Immature natural killer cell (primary cell): Measurements from ENCODE around the gene ADORA2A. TPM values are rescaled to one million over a fixed set of nuclear protein-coding genes. Genes with fewer than 3 reads are reported as not detected.

ENCODE experiments used
- DNase-seq, 3 donors: peaks; one replicate each; pipeline ENCODE4 v3.0.0; 2022; ENCODE audit warnings: mixed read lengths in 1 of 3
- H3K27ac Mint-ChIP-seq, 6 donors: one replicate each; pipeline ENCODE4 v1.8.0; 2020; ENCODE audit warnings: mixed read lengths in 6 of 6, mild to moderate bottlenecking in 5 of 6, inconsistent platforms in 4 of 6, moderate library complexity in 3 of 6
- H3K27me3 Mint-ChIP-seq, 3 donors: one replicate each; pipeline ENCODE4 v1.8.0; 2020 to 2021; ENCODE audit warnings: low read depth in 3 of 3, mild to moderate bottlenecking in 3 of 3, mixed read lengths in 3 of 3, moderate library complexity in 3 of 3, inconsistent platforms in 1 of 3
- H3K36me3 Mint-ChIP-seq, 3 donors: one replicate each; pipeline ENCODE4 v1.8.0; 2020; ENCODE audit warnings: mixed read lengths in 3 of 3, inconsistent platforms in 2 of 3, mild to moderate bottlenecking in 2 of 3
- H3K4me1 Mint-ChIP-seq, 2 donors: one replicate each; pipeline ENCODE4 v1.8.0; 2020; ENCODE audit warnings: inconsistent platforms in 2 of 2, mild to moderate bottlenecking in 2 of 2, mixed read lengths in 2 of 2, moderate library complexity in 1 of 2
- H3K4me3 Mint-ChIP-seq, 5 donors: one replicate each; pipeline ENCODE4 v1.8.0; 2020; ENCODE audit warnings: mild to moderate bottlenecking in 5 of 5, mixed read lengths in 5 of 5, inconsistent platforms in 3 of 5, moderate library complexity in 3 of 5
- H3K9me3 Mint-ChIP-seq, 6 donors: one replicate each; pipeline ENCODE4 v1.8.0; 2020; ENCODE audit warnings: mild to moderate bottlenecking in 6 of 6, mixed read lengths in 6 of 6, inconsistent platforms in 4 of 6, moderate library complexity in 3 of 6
- polyA plus RNA-seq, 3 donors: library from polyadenylated mRNA; unstranded; fragments of 300-500 nt; fragmentation: Illumina TruSeq; gene quantifications; one replicate each; pipeline ENCODE4 v1.2.3, GENCODE V29; 2021

The ADORA2A gene
- polyA plus RNA-seq, 3 donors from 2014 or later, result 4.6 to 6.8 (median 5.3) TPM

GRCh38 chr22:24393848-24394247, 33.6 kb upstream of the ADORA2A start:
- Mint-ChIP-seq H3K27me3 (no peaks in the 10 kb centered on the region), H3K27ac (no peak overlapping the region), H3K36me3 (peaks cover 3 to 22% (median 16%) of the 10 kb centered on the region in 3 donors), H3K4me1 (peaks cover 0 to 1% of the 10 kb centered on the region in 2 donors), H3K9me3 (no peaks in the 10 kb centered on the region), H3K4me3 (no peak overlapping the region)
- no peak for DNase-seq

- H3K9me3 Mint-ChIP-seq, result no peaks in the 10 kb centered on the region
- DNase-seq, result no peak
- H3K27ac Mint-ChIP-seq, result no peak overlapping the region
- H3K36me3 Mint-ChIP-seq, result peaks cover 3 to 23% (median 16%) of the 10 kb centered on the region in 3 donors
- no peak overlapping the region for H3K4me3 Mint-ChIP-seq
- H3K27me3 Mint-ChIP-seq, result no peaks in the 10 kb centered on the region
- peaks cover 0 to 1% of the 10 kb centered on the region in 2 donors for H3K4me1 Mint-ChIP-seq
Measured at GRCh38 chr22:24394254-24394653, 33.1 kb upstream of the ADORA2A start.

GRCh38 chr22:24398409-24398808, 29.0 kb upstream of the ADORA2A start:
- Mint-ChIP-seq H3K27ac (peak overlapping the region in 1 of 6 donors; percentile 49), H3K4me1 (peaks cover 14 to 18% of the 10 kb centered on the region in 2 donors)

GRCh38 chr22:24400034-24400725, 27.2 kb upstream of the ADORA2A start:
- Mint-ChIP-seq H3K36me3 (peaks cover 11 to 34% (median 22%) of the 10 kb centered on the region in 3 donors), H3K27ac (peak overlapping the region in 1 of 6 donors; percentile 82), H3K4me3 (peak overlapping the region in 1 of 5 donors; percentile 81), H3K4me1 (peaks cover 14 to 18% of the 10 kb centered on the region in 2 donors), H3K9me3 (no peaks in the 10 kb centered on the region), H3K27me3 (no peaks in the 10 kb centered on the region)
- DNase-seq, result no peak

More at GRCh38 chr22:24398409-24398808, 29.0 kb upstream of the ADORA2A start:
- H3K4me3 Mint-ChIP-seq, result no peak overlapping the region
- no peak for DNase-seq
- H3K9me3 Mint-ChIP-seq, result no peaks in the 10 kb centered on the region
- H3K36me3 Mint-ChIP-seq, result peaks cover 6 to 23% (median 16%) of the 10 kb centered on the region in 3 donors
- no peaks in the 10 kb centered on the region for H3K27me3 Mint-ChIP-seq

GRCh38 chr22:24400726-24401596, 26.4 kb upstream of the ADORA2A start:
- peak overlapping the region in 5 of 6 donors; percentile 23 to 82 (median 41) for H3K27ac Mint-ChIP-seq
- no peaks in the 10 kb centered on the region for H3K27me3 Mint-ChIP-seq
- peak overlapping the region in 1 of 5 donors; percentile 81 for H3K4me3 Mint-ChIP-seq
- DNase-seq, result no peak
- H3K4me1 Mint-ChIP-seq, result peaks cover 17 to 22% of the 10 kb centered on the region in 2 donors
- no peaks in the 10 kb centered on the region for H3K9me3 Mint-ChIP-seq
- peaks cover 11 to 31% (median 17%) of the 10 kb centered on the region in 3 donors for H3K36me3 Mint-ChIP-seq

- Mint-ChIP-seq H3K36me3 (peaks cover 11 to 27% (median 11%) of the 10 kb centered on the region in 3 donors), H3K27ac (no peak overlapping the region), H3K4me1 (peaks cover 25 to 32% of the 10 kb centered on the region in 2 donors), H3K9me3 (no peaks in the 10 kb centered on the region), H3K27me3 (no peaks in the 10 kb centered on the region), H3K4me3 (no peak overlapping the region)
- DNase-seq, result no peak
Measured at GRCh38 chr22:24401931-24402367, 25.4 kb upstream of the ADORA2A start.

GRCh38 chr22:24402460-24403192, 24.8 kb upstream of the ADORA2A start:
- H3K27ac Mint-ChIP-seq, result no peak overlapping the region
- peaks cover 11 to 27% (median 11%) of the 10 kb centered on the region in 3 donors for H3K36me3 Mint-ChIP-seq
- DNase-seq, result no peak
- peaks cover 32 to 39% of the 10 kb centered on the region in 2 donors for H3K4me1 Mint-ChIP-seq
- peak overlapping the region in 1 of 5 donors; percentile 18 for H3K4me3 Mint-ChIP-seq
- H3K9me3 Mint-ChIP-seq, result no peaks in the 10 kb centered on the region
- H3K27me3 Mint-ChIP-seq, result no peaks in the 10 kb centered on the region

- Mint-ChIP-seq H3K4me1 (peaks cover 37 to 46% of the 10 kb centered on the region in 2 donors), H3K36me3 (peaks cover 7 to 21% (median 8%) of the 10 kb centered on the region in 3 donors), H3K27ac (peak overlapping the region in 2 of 6 donors; percentile 46 to 55)
Measured at GRCh38 chr22:24403346-24403745, 24.1 kb upstream of the ADORA2A start.

GRCh38 chr22:24404561-24405275, 22.7 kb upstream of the ADORA2A start:
- H3K36me3 Mint-ChIP-seq, result peaks cover 7 to 16% (median 8%) of the 10 kb centered on the region in 3 donors
- H3K27me3 Mint-ChIP-seq, result peaks cover 0 to 2% (median 0%) of the 10 kb centered on the region in 3 donors
- peaks cover 46 to 58% of the 10 kb centered on the region in 2 donors for H3K4me1 Mint-ChIP-seq
- DNase-seq, result no peak
- H3K27ac Mint-ChIP-seq, result no peak overlapping the region
- H3K4me3 Mint-ChIP-seq, result no peak overlapping the region
- H3K9me3 Mint-ChIP-seq, result no peaks in the 10 kb centered on the region

More at GRCh38 chr22:24403346-24403745, 24.1 kb upstream of the ADORA2A start:
- Mint-ChIP-seq H3K9me3 (no peaks in the 10 kb centered on the region), H3K27me3 (no peaks in the 10 kb centered on the region), H3K4me3 (no peak overlapping the region)
- DNase-seq, result no peak

- DNase-seq, result no peak
- Mint-ChIP-seq H3K9me3 (no peaks in the 10 kb centered on the region), H3K36me3 (peaks cover 7 to 16% (median 8%) of the 10 kb centered on the region in 3 donors), H3K27ac (peak overlapping the region in 1 of 6 donors; percentile 55), H3K4me3 (no peak overlapping the region), H3K4me1 (peaks cover 54 to 59% of the 10 kb centered on the region in 2 donors), H3K27me3 (peaks cover 0 to 6% (median 0%) of the 10 kb centered on the region in 3 donors)
Measured at GRCh38 chr22:24405631-24406321, 21.6 kb upstream of the ADORA2A start.

- H3K4me3 Mint-ChIP-seq, result peak overlapping the region in 1 of 5 donors; percentile 38
- no peak for DNase-seq
- H3K4me1 Mint-ChIP-seq, result peaks cover 50 to 51% of the 10 kb centered on the region in 2 donors
- H3K9me3 Mint-ChIP-seq, result no peaks in the 10 kb centered on the region
- peaks cover 6 to 13% (median 7%) of the 10 kb centered on the region in 3 donors for H3K36me3 Mint-ChIP-seq
- peak overlapping the region in 2 of 6 donors; percentile 55 to 56 for H3K27ac Mint-ChIP-seq
- peaks cover 0 to 8% (median 3%) of the 10 kb centered on the region in 3 donors for H3K27me3 Mint-ChIP-seq
Measured at GRCh38 chr22:24406322-24407277, 20.8 kb upstream of the ADORA2A start.
